NK-92 (cell line): ENCODE measurements around the gene CD99L2.
"Not testable (repeated sequence)": the region's sequence is repeated elsewhere in the genome, so short reads cannot be mapped to it uniquely, and the experiment has no call there.

ENCODE experiments used
- DNase-seq: peaks from one replicate; lab custom pipeline; 2025; ENCODE audit not compliant: unreplicated experiment; lab: John Stamatoyannopoulos, UW

The CD99L2 gene

GRCh38 chrX:150857453-150857852 is 41.0 kb downstream of the CD99L2 start:
- no peak for DNase-seq

GRCh38 chrX:150856785-150857184 is 41.7 kb downstream of the CD99L2 start:
- DNase-seq: no peak

GRCh38 chrX:150856101-150856500 is 42.4 kb downstream of the CD99L2 start:
- no peak for DNase-seq

GRCh38 chrX:150854856-150855255 is 43.6 kb downstream of the CD99L2 start:
- DNase-seq: no peak

- no peak for DNase-seq
Measured at GRCh38 chrX:150849996-150850720, 48.3 kb downstream of the CD99L2 start.

- no peak for DNase-seq
Measured at GRCh38 chrX:150849486-150849885, 49.0 kb downstream of the CD99L2 start.

GRCh38 chrX:150848914-150849365 is 49.5 kb downstream of the CD99L2 start:
- no peak for DNase-seq

- no peak for DNase-seq
Measured at GRCh38 chrX:150847088-150847487, 51.4 kb downstream of the CD99L2 start.

- no peak for DNase-seq
Measured at GRCh38 chrX:150846130-150846529, 52.3 kb downstream of the CD99L2 start.

GRCh38 chrX:150845091-150845490 is 53.4 kb downstream of the CD99L2 start:
- DNase-seq: no peak

GRCh38 chrX:150844016-150844415 is 54.5 kb downstream of the CD99L2 start:
- DNase-seq: no peak

- no peak for DNase-seq
Measured at GRCh38 chrX:150842198-150842685, 56.2 kb downstream of the CD99L2 start.

- no peak for DNase-seq
Measured at GRCh38 chrX:150841456-150842197, 56.8 kb downstream of the CD99L2 start.

GRCh38 chrX:150837845-150838244 is 60.6 kb downstream of the CD99L2 start:
- no peak for DNase-seq

GRCh38 chrX:150834695-150835094 is 63.8 kb downstream of the CD99L2 start:
- no peak for DNase-seq

- no peak for DNase-seq
Measured at GRCh38 chrX:150833454-150834056, 64.9 kb downstream of the CD99L2 start.

GRCh38 chrX:150831863-150832262 is 66.6 kb downstream of the CD99L2 start:
- no peak for DNase-seq

GRCh38 chrX:150828785-150829184 is 69.7 kb downstream of the CD99L2 start:
- DNase-seq: no peak

GRCh38 chrX:150824352-150824751 is 74.1 kb downstream of the CD99L2 start:
- DNase-seq: not testable (repeated sequence)

- DNase-seq: not testable (repeated sequence)
Measured at GRCh38 chrX:150823826-150824225, 74.6 kb downstream of the CD99L2 start.

- DNase-seq: no peak
Measured at GRCh38 chrX:150821971-150822370, 76.5 kb downstream of the CD99L2 start.

GRCh38 chrX:150813922-150814321 is 84.5 kb downstream of the CD99L2 start:
- no peak for DNase-seq
